ENCODE data around the gene TMEM242. TPM values are rescaled to one million over a fixed set of nuclear protein-coding genes. Genes with fewer than 3 reads are reported as not detected.

TMEM242 gene
- total and polyA plus RNA-seq, 2 of the 13 experiments (the other 11 are each of a cell fraction or from before 2014, with no cell fraction given) = 5.6 to 11.1 TPM

GRCh38 chr6:157273756-157274470 is 49.4 kb downstream of the TMEM242 start (continued):
- TF ChIP-seq ARID4A (CRISPR knock-in tag; IDR thresholded peaks at IDR 0.05; ENCODE audit: borderline replicate concordance) = no peak
- no peak for TF ChIP-seq ZNF530 (CRISPR knock-in tag; IDR thresholded peaks at IDR 0.05; ENCODE audit: low read depth)
- no peak for TF ChIP-seq ZNF18 (CRISPR knock-in tag; IDR thresholded peaks at IDR 0.05; ENCODE audit: insufficient replicate concordance)
- TF ChIP-seq ZNF780A (CRISPR knock-in tag; IDR thresholded peaks at IDR 0.05) = no peak
- TF ChIP-seq EHMT2 (IDR thresholded peaks at IDR 0.05; ENCODE audit: borderline replicate concordance, low read depth, low read length) = no peak
- TF ChIP-seq MAZ (IDR thresholded peaks at IDR 0.05; ENCODE audit: borderline replicate concordance, low read depth, low read length) = no peak
- no peak for TF ChIP-seq MAZ (CRISPR knock-in tag; IDR thresholded peaks at IDR 0.05; ENCODE audit: low read depth)
- no peak for TF ChIP-seq NFIC (IDR thresholded peaks at IDR 0.05; ENCODE audit: low read length)
- no peak for TF ChIP-seq ATM (IDR thresholded peaks at IDR 0.05; ENCODE audit: borderline replicate concordance)
- no peak for TF ChIP-seq ZNF441 (CRISPR knock-in tag; IDR thresholded peaks at IDR 0.05; ENCODE audit: borderline replicate concordance)
- TF ChIP-seq ZNF24 (IDR thresholded peaks at IDR 0.05) = no peak
- TF ChIP-seq, protein P1, sequence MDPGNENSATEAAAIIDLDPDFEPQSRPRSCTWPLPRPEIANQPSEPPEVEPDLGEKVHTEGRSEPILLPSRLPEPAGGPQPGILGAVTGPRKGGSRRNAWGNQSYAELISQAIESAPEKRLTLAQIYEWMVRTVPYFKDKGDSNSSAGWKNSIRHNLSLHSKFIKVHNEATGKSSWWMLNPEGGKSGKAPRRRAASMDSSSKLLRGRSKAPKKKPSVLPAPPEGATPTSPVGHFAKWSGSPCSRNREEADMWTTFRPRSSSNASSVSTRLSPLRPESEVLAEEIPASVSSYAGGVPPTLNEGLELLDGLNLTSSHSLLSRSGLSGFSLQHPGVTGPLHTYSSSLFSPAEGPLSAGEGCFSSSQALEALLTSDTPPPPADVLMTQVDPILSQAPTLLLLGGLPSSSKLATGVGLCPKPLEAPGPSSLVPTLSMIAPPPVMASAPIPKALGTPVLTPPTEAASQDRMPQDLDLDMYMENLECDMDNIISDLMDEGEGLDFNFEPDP (CRISPR knock-in tag; conservative IDR thresholded peaks at IDR 0.05) = no peak
- no peak for TF ChIP-seq SP2 (CRISPR knock-in tag; IDR thresholded peaks at IDR 0.05)
- TF ChIP-seq ZNF317 (CRISPR knock-in tag; IDR thresholded peaks at IDR 0.05) = peak; percentile 45; the same call in 1 of the 2 replicates
- TF ChIP-seq PHF5A (CRISPR knock-in tag; IDR thresholded peaks at IDR 0.05; ENCODE audit: low read depth, unreplicated experiment) = no peak
- TF ChIP-seq FOSL2 (CRISPR knock-in tag; IDR thresholded peaks at IDR 0.05) = no peak
- TF ChIP-seq ZNF564 (CRISPR knock-in tag; IDR thresholded peaks at IDR 0.05) = no peak
- TF ChIP-seq SALL1 (CRISPR knock-in tag; IDR thresholded peaks at IDR 0.05) = no peak
- TF ChIP-seq ZNF260 (CRISPR knock-in tag; IDR thresholded peaks at IDR 0.05; ENCODE audit: borderline replicate concordance, low read depth) = no peak
- peak; percentile 64 for TF ChIP-seq DRAP1 (CRISPR knock-in tag; IDR thresholded peaks at IDR 0.05)
- TF ChIP-seq KAT8 (CRISPR knock-in tag; IDR thresholded peaks at IDR 0.05) = peak; percentile 25; the same call in 1 of the 2 replicates
- no peak for TF ChIP-seq NR2F2 (IDR thresholded peaks at IDR 0.05; ENCODE audit: borderline replicate concordance, low read depth)
- TF ChIP-seq ZNF558 (CRISPR knock-in tag; IDR thresholded peaks at IDR 0.05; ENCODE audit: borderline replicate concordance) = no peak
- TF ChIP-seq ZNF543 (CRISPR knock-in tag; IDR thresholded peaks at IDR 0.05) = no peak
